OCI-LY7 (cell line): ENCODE results near the gene CDKL4.

Experiments used
- CTCF ChIP-seq: fragments of 200-600 bp; sonication (generic); conservative IDR thresholded peaks from 2 replicates; pipeline ENCODE4 v1.5.1; 2014; ENCODE audit warnings: mild to moderate bottlenecking, antibody characterized with exemption, low read length, moderate library complexity, mixed read lengths
- EZH2phosphoT487 ChIP-seq: fragments of 200-600 bp; sonication (generic); IDR thresholded peaks from 2 replicates; pipeline ENCODE4 v1.6.1; 2018; ENCODE audit warnings: low read depth, borderline replicate concordance, mild to moderate bottlenecking, mixed run types, antibody characterized with exemption, low read length, moderate library complexity, mixed read lengths

- no peak for TF ChIP-seq CTCF
- TF ChIP-seq EZH2phosphoT487: no peak
These were observed 26.6 kb downstream of the CDKL4 start for GRCh38 chr2:39217192-39217550.
